Measurements from ENCODE around the gene CMKLR1. TPM values are rescaled to one million over a fixed set of nuclear protein-coding genes. Genes with fewer than 3 reads are reported as not detected.

The CMKLR1 gene
- total RNA-seq, 1 experiment from 2014 or later = 0.66 TPM

DNA sequence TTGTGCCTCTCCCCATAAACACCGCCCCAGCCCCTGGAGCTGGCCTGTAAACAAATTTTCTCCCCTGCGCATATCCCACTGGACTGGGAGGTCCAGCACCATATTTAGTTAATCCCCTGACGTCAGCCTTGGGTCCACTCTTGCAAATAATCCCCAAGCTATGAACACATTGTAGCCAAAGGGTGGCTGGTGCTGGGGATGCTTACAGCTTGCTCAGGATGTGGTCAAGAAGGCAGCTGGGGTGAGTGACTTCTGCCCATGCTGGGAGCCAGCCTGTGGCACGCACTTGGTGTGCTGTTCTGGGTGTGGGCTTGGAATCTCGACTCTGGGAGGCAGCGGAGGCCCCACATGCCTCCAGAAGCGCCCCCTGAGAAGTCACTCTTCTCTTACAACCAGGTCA lies 32.1 kb downstream of the CMKLR1 start:
- no peak overlapping the region for H4K91ac ChIP-seq (ENCODE audit: insufficient read length, low read depth, low read length)
- Mint-ChIP-seq H3K9me3 (no peaks in the 10 kb centered on the region), H3K4me3 (no peak overlapping the region), H3K4me1 (peaks cover 49 to 53% of the 10 kb centered on the region in 2 experiments), H3K27me3 (ENCODE audit: low read depth) (peaks cover 6% of the 10 kb centered on the region), H3K27ac (no peak overlapping the region), H3K36me3 (ENCODE audit: insufficient read depth in 1 of 3, low read depth in 3 of 3) (no peaks in the 10 kb centered on the region; a peak in 2 of 7 replicates)
- no peaks in the 10 kb centered on the region for H3K79me2 ChIP-seq (ENCODE audit: insufficient read depth, low read length)
- DNase-seq = no peak
- H3K27ac ChIP-seq (ENCODE audit: insufficient read length, low read depth, low read length) = no peak overlapping the region
- no CpG with 5 or more reads among the region's 7 CpGs for WGBS (ENCODE audit: extremely low coverage, insufficient read length, low lambda C conversion rate)
- H4K20me1 ChIP-seq (ENCODE audit: control insufficient read depth, insufficient read depth, insufficient read length) = no peaks in the 10 kb centered on the region
- H2BK5ac ChIP-seq (ENCODE audit: insufficient read length, low read length) = no peak overlapping the region
- no peak overlapping the region for H3K23ac ChIP-seq (ENCODE audit: insufficient read length, low read depth, low read length)
- no peak overlapping the region for H3K4me2 ChIP-seq (ENCODE audit: insufficient read depth, insufficient read length, low read length)
- H3K9ac ChIP-seq (ENCODE audit: extremely low read depth, insufficient read length, low read length) = no peak overlapping the region
- H4K8ac ChIP-seq (replicated peaks; ENCODE audit: insufficient read length, low read depth, low read length) = no peak overlapping the region
- no peak overlapping the region for H2BK120ac ChIP-seq (ENCODE audit: low read depth, low read length, poor library complexity, severe bottlenecking)
- H3K23me2 ChIP-seq (ENCODE audit: insufficient read length, low read depth, low read length, poor library complexity, severe bottlenecking) = no peaks in the 10 kb centered on the region
- H3K27me3 ChIP-seq (ENCODE audit: insufficient read depth, low read length) = no peaks in the 10 kb centered on the region
- H3K79me1 ChIP-seq (ENCODE audit: insufficient read depth, low read depth, low read length, poor library complexity, severe bottlenecking) = no peaks in the 10 kb centered on the region
- no peak overlapping the region for H2AK5ac ChIP-seq (ENCODE audit: insufficient read length, low read length)
- TF ChIP-seq, protein P1, sequence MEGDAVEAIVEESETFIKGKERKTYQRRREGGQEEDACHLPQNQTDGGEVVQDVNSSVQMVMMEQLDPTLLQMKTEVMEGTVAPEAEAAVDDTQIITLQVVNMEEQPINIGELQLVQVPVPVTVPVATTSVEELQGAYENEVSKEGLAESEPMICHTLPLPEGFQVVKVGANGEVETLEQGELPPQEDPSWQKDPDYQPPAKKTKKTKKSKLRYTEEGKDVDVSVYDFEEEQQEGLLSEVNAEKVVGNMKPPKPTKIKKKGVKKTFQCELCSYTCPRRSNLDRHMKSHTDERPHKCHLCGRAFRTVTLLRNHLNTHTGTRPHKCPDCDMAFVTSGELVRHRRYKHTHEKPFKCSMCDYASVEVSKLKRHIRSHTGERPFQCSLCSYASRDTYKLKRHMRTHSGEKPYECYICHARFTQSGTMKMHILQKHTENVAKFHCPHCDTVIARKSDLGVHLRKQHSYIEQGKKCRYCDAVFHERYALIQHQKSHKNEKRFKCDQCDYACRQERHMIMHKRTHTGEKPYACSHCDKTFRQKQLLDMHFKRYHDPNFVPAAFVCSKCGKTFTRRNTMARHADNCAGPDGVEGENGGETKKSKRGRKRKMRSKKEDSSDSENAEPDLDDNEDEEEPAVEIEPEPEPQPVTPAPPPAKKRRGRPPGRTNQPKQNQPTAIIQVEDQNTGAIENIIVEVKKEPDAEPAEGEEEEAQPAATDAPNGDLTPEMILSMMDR (conservative IDR thresholded peaks at IDR 0.05) = no peak
- no peak overlapping the region for H3K56ac ChIP-seq (ENCODE audit: insufficient read length, low read depth, low read length)
- no peak overlapping the region for H3K4ac ChIP-seq (ENCODE audit: low read depth, low read length)
- no peak overlapping the region for H3K18ac ChIP-seq (ENCODE audit: insufficient read length, low read depth, low read length)
- no peak overlapping the region for H2BK12ac ChIP-seq (ENCODE audit: insufficient read length, low read depth, low read length)
- H4K5ac ChIP-seq (ENCODE audit: insufficient read length, low read depth, low read length) = no peak overlapping the region
- no peak overlapping the region for H3T11ph ChIP-seq (ENCODE audit: low read length)
- peaks cover 4% of the 10 kb centered on the region; the same call in 1 of the 2 replicates for H3K4me1 ChIP-seq (ENCODE audit: insufficient read depth, low read length)
- H2BK15ac ChIP-seq (ENCODE audit: low read depth, low read length) = no peak overlapping the region
- no peak overlapping the region for H2BK20ac ChIP-seq (ENCODE audit: low read depth, low read length, poor library complexity, severe bottlenecking)
- H3K14ac ChIP-seq (ENCODE audit: insufficient read depth, low read length) = no peak overlapping the region
- H2AFZ ChIP-seq (ENCODE audit: low read length) = no peak overlapping the region
- no peaks in the 10 kb centered on the region for H3K9me3 ChIP-seq (ENCODE audit: control insufficient read depth, low read depth, low read length)

Data from H9 (cell line).